HG02798 (cell line): ENCODE measurements around the gene METTL21C.

ENCODE experiments used
- ATAC-seq: cut with Tn5 transposase; IDR thresholded peaks from one replicate; pipeline ENCODE4 v1.9.1; 2021; ENCODE audit warnings: mild to moderate bottlenecking; ENCODE audit not compliant: unreplicated experiment, poor library complexity

The METTL21C gene

GRCh38 chr13:102694937-102695336 lies at the start of gene METTL21C:
METTL21C (minus strand) TSS chr13:102695044; CDS start chr13:102694498, 546 bp downstream.
- no peak for ATAC-seq

- no peak for ATAC-seq
Measured at GRCh38 chr13:102742506-102742905, 47.7 kb upstream of the METTL21C start.

- no peak for ATAC-seq
Measured at GRCh38 chr13:102742101-102742500, 47.3 kb upstream of the METTL21C start.

- no peak for ATAC-seq
Measured at GRCh38 chr13:102729560-102730270, 34.9 kb upstream of the METTL21C start.

- ATAC-seq: no peak
Measured at GRCh38 chr13:102726430-102726829, 31.6 kb upstream of the METTL21C start.

- ATAC-seq: no peak
Measured at GRCh38 chr13:102724923-102725322, 30.1 kb upstream of the METTL21C start.

GRCh38 chr13:102721800-102722231 lies 27.0 kb upstream of the METTL21C start:
- no peak for ATAC-seq

- no peak for ATAC-seq
Measured at GRCh38 chr13:102718746-102719145, 23.9 kb upstream of the METTL21C start.

- no peak for ATAC-seq
Measured at GRCh38 chr13:102715447-102715846, 20.6 kb upstream of the METTL21C start.

- no peak for ATAC-seq
Measured at GRCh38 chr13:102710261-102710679, 15.4 kb upstream of the METTL21C start.

- ATAC-seq: no peak
Measured at GRCh38 chr13:102709536-102709935, 14.7 kb upstream of the METTL21C start.

- ATAC-seq: no peak
Measured at GRCh38 chr13:102708991-102709390, 14.1 kb upstream of the METTL21C start.

GRCh38 chr13:102708211-102708610 lies 13.4 kb upstream of the METTL21C start:
- ATAC-seq: no peak

GRCh38 chr13:102707467-102707866 lies 12.6 kb upstream of the METTL21C start:
- ATAC-seq: no peak

GRCh38 chr13:102704238-102705058 lies 9.6 kb upstream of the METTL21C start:
- ATAC-seq: no peak

- ATAC-seq: no peak
Measured at GRCh38 chr13:102703726-102704035, 8.8 kb upstream of the METTL21C start.

GRCh38 chr13:102702965-102703725 lies 8.3 kb upstream of the METTL21C start:
- ATAC-seq: no peak

GRCh38 chr13:102701331-102701730 lies 6.5 kb upstream of the METTL21C start:
- no peak for ATAC-seq

GRCh38 chr13:102700088-102701031 lies 5.5 kb upstream of the METTL21C start:
- ATAC-seq: no peak

GRCh38 chr13:102699504-102699903 lies 4.7 kb upstream of the METTL21C start:
- ATAC-seq: no peak
